Measurements from ENCODE around the gene OPHN1. TPM values are rescaled to one million over a fixed set of nuclear protein-coding genes. Genes with fewer than 3 reads are reported as not detected.

The OPHN1 gene
- total RNA-seq, 4 donors from 2014 or later, result 2.3 to 10.8 (median 4.6) TPM

DNA sequence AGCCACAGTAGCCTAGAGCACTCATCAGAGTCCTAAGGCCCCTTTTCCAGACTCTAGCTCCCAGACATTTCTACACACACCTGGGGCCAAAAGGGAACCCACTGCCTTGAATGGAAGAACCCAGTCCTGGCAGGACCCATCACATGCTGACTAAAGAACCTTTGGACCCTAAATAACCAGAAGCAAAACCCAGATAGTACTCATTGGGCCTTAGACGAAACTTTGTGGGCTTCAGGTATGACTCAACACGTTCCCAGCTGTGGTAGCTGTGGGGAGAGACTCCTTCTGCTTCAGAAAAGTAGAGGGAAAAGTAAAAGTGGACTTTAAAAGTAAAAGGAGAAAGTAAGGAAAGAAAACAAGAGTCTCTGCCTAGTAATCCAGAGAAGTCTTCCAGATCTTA, 311.5 kb downstream of the OPHN1 start:
- Histone ChIP-seq H3K27me3 (no peaks in the 10 kb centered on the region), H3K4me1 (no peaks in the 10 kb centered on the region), H3K27ac (no peak overlapping the region), H3K36me3 (no peaks in the 10 kb centered on the region), H3K4me3 (no peak overlapping the region), H3K9me3 (no peaks in the 10 kb centered on the region)
- in situ Hi-C loops (cut with MboI; ENCODE audit: low sequenced_read_pairs in 4 of 4) (no loop called here), intact Hi-C loops (cut with DNase I; ENCODE audit: low total_unique reads) (no loop called here)
- DNase-seq, result no peak
- no peak for ATAC-seq
- TF ChIP-seq POLR2A (IDR thresholded peaks at IDR 0.05), result no peak
- TF ChIP-seq, protein P1, sequence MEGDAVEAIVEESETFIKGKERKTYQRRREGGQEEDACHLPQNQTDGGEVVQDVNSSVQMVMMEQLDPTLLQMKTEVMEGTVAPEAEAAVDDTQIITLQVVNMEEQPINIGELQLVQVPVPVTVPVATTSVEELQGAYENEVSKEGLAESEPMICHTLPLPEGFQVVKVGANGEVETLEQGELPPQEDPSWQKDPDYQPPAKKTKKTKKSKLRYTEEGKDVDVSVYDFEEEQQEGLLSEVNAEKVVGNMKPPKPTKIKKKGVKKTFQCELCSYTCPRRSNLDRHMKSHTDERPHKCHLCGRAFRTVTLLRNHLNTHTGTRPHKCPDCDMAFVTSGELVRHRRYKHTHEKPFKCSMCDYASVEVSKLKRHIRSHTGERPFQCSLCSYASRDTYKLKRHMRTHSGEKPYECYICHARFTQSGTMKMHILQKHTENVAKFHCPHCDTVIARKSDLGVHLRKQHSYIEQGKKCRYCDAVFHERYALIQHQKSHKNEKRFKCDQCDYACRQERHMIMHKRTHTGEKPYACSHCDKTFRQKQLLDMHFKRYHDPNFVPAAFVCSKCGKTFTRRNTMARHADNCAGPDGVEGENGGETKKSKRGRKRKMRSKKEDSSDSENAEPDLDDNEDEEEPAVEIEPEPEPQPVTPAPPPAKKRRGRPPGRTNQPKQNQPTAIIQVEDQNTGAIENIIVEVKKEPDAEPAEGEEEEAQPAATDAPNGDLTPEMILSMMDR (IDR thresholded peaks at IDR 0.05 in 4 of 5, conservative IDR thresholded peaks at IDR 0.05 in 1 of 5), result no peak

DNA sequence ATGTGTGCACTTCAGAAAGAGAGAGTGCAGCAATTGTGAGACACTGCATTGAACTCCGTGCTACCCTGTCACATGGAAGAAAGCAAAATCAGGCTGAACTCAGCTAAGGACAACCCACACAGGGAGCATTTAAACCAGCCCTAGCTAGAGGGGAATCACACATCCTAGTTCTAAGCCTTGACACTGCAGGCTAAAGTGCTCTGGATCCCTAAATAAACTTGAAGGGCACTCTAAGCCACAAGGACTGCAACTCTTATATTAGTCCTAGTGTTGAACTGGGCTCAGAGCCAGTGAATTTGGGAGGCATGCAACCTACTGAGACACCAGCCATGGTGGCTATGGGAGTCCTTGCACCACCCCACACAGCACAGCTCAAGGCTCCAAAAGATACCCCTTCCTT, 311.9 kb downstream of the OPHN1 start:
- TF ChIP-seq, protein P1 (IDR thresholded peaks at IDR 0.05 in 4 of 5, conservative IDR thresholded peaks at IDR 0.05 in 1 of 5), result no peak
- no peak for TF ChIP-seq POLR2A (IDR thresholded peaks at IDR 0.05)
- no peaks in the 10 kb centered on the region for H3K4me1 ChIP-seq
- ATAC-seq (no peak), DNase-seq (no peak)
- intact Hi-C loops (cut with DNase I; ENCODE audit: low total_unique reads), result no loop called here
- no peaks in the 10 kb centered on the region for H3K36me3 ChIP-seq
- H3K27me3 ChIP-seq, result no peaks in the 10 kb centered on the region
- H3K27ac ChIP-seq, result no peak overlapping the region
- H3K9me3 ChIP-seq, result no peaks in the 10 kb centered on the region
- no peak overlapping the region for H3K4me3 ChIP-seq
- in situ Hi-C loops (cut with MboI; ENCODE audit: low sequenced_read_pairs in 4 of 4), result no loop called here

DNA sequence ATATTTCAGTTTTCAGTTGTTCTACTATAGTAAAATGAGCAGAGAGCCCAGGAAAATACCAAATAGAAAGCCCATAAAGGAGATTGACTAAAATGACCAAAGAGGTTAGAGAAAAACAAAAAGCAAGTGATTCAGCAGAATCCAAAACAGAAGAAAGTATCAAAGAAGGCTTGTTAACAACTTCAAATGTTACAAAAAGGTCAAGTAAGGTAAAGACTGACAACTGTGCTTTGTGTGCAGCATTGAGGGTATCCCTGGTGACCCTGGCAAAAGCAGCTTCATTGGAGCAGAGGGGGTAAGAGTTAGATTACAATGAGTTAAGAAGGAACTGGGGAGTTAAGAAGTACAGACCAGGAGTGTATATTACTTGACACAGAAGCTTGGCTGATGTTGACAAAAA, 317.9 kb downstream of the OPHN1 start:
- H3K4me1 ChIP-seq, result peaks cover 0 to 4% of the 10 kb centered on the region in 2 donors
- ATAC-seq (no peak), DNase-seq (no peak)
- H3K27me3 ChIP-seq, result no peaks in the 10 kb centered on the region
- no peak overlapping the region for H3K27ac ChIP-seq
- H3K36me3 ChIP-seq, result no peaks in the 10 kb centered on the region
- in situ Hi-C loops (cut with MboI; ENCODE audit: low sequenced_read_pairs in 4 of 4) (no loop called here), intact Hi-C loops (cut with DNase I; ENCODE audit: low total_unique reads) (no loop called here)
- H3K4me3 ChIP-seq, result no peak overlapping the region
- TF ChIP-seq, protein P1 (IDR thresholded peaks at IDR 0.05 in 4 of 5, conservative IDR thresholded peaks at IDR 0.05 in 1 of 5), result no peak
- TF ChIP-seq POLR2A (IDR thresholded peaks at IDR 0.05), result no peak
- H3K9me3 ChIP-seq, result no peaks in the 10 kb centered on the region

DNA sequence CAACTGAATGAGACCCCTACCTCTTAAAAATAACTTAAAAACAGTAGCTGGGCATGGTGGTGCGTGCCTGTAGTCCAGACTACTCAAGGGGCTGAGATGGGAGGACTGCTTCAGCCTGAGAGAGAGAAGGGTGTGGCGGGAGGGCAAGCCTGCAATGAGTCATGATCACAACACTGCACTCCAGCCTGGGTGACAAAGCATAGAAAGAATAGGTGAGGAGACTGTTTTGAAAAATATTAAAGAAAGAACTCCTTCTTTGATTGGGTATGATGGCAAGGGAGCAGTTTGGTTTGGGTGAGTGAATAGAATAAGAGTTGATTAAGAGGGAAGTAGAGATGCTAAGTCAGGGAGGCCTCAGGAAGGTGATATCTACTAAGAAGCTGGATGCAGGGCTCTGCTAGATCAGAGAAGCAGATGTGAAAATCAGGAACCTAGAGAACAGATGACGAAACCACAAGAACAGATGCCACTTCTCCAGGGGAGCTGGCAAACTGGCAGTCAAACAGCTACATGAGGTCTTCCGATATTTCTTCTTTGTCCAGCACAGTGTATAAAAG, 318.6 kb downstream of the OPHN1 start:
- Histone ChIP-seq H3K36me3 (no peaks in the 10 kb centered on the region), H3K4me1 (peaks cover 0 to 4% of the 10 kb centered on the region in 2 donors), H3K9me3 (no peaks in the 10 kb centered on the region), H3K27ac (peak overlapping the region in 1 of 4 donors; percentile 20), H3K27me3 (no peaks in the 10 kb centered on the region), H3K4me3 (no peak overlapping the region)
- intact Hi-C loops (cut with DNase I; ENCODE audit: low total_unique reads) (no loop called here), in situ Hi-C loops (cut with MboI; ENCODE audit: low sequenced_read_pairs in 4 of 4) (no loop called here)
- DNase-seq (no peak), ATAC-seq (no peak)
- TF ChIP-seq, protein P1 (IDR thresholded peaks at IDR 0.05 in 4 of 5, conservative IDR thresholded peaks at IDR 0.05 in 1 of 5), result no peak
- TF ChIP-seq POLR2A (IDR thresholded peaks at IDR 0.05), result no peak
